Measurements from ENCODE around the gene TRAF6. TPM values are rescaled to one million over a fixed set of nuclear protein-coding genes. Genes with fewer than 3 reads are reported as not detected.
"Not testable (repeated sequence)": the region's sequence is repeated elsewhere in the genome, so short reads cannot be mapped to it uniquely, and the experiment has no call there.

TRAF6 gene, protein sequence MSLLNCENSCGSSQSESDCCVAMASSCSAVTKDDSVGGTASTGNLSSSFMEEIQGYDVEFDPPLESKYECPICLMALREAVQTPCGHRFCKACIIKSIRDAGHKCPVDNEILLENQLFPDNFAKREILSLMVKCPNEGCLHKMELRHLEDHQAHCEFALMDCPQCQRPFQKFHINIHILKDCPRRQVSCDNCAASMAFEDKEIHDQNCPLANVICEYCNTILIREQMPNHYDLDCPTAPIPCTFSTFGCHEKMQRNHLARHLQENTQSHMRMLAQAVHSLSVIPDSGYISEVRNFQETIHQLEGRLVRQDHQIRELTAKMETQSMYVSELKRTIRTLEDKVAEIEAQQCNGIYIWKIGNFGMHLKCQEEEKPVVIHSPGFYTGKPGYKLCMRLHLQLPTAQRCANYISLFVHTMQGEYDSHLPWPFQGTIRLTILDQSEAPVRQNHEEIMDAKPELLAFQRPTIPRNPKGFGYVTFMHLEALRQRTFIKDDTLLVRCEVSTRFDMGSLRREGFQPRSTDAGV
- 11.1 TPM for total RNA-seq
- long read RNA-seq, full-length matches to known transcripts = 17 of 19 reads
- long read RNA-seq, partial matches to known transcripts = 0 of 19 reads
- long read RNA-seq, other reads (novel, unspliced or antisense) = 2 of 19 reads

DNA sequence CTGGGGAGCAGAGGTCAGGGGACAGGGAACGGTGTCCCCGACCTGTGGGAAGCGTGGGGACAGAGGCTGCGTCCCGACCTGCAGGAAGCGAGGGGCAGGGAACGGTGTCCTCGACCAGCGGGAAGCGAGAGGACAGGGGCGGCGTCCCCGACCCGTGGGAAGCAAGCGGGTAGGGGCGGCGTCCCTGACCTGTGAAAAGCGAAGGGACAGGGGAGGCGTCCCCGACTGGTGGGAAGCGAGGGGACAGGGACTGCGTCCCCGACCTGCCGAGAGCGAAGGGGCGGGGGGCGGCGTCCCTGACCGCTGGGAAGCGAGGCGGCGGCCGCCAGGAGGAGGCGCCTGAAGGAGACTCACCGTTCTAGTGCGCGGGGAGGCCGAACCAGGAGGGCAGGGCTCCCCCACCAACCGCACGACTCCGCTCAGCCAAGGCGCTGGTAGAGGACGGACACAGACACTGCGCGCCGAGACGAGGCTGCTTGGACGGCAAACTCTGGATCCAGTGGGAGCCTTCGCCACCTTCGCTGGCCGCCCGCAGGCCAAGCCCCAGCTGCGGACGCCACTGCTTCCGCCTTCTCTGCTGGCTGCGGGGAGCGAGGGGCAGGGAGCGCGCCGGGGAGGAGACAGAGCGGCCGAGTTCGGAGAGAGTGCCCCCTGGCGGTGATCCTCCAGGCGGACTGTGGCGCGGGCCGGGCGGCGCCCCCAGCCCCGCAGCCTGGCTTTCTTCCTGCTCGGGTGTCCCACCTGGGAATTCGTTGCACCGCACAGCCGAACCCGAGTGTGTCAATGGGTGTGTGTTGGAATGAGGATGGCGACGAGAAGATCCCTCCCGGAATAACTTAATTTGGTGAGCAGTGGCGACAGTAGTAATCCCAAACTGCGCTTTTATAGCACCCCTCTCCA lies at the start of gene TRAF6:
TSS of gene TRAF6 (minus strand) at position 579 of the 900 bp plus-strand sequence. CDS start 8,757 bp downstream, outside the sequence.
- intact Hi-C loops (cut with DNase I) = no loop called here
- ATAC-seq (ENCODE audit: poor library complexity) = peak; percentile 98
- DNase-seq = peak; percentile 95

- DNase-seq (no peak), ATAC-seq (ENCODE audit: poor library complexity) (no peak)
- intact Hi-C loops (cut with DNase I) = no loop called here
Observed at GRCh38 chr11:36558571-36559413, 48.7 kb upstream of the TRAF6 start.

- intact Hi-C loops (cut with DNase I) = no loop called here
- ATAC-seq (ENCODE audit: poor library complexity) = no peak
- no peak for DNase-seq
Observed at GRCh38 chr11:36557991-36558390, 47.9 kb upstream of the TRAF6 start.

- ATAC-seq (ENCODE audit: poor library complexity); intact Hi-C loops (cut with DNase I); DNase-seq: not testable (repeated sequence)
Observed at GRCh38 chr11:36557390-36557789, 47.3 kb upstream of the TRAF6 start.

DNA sequence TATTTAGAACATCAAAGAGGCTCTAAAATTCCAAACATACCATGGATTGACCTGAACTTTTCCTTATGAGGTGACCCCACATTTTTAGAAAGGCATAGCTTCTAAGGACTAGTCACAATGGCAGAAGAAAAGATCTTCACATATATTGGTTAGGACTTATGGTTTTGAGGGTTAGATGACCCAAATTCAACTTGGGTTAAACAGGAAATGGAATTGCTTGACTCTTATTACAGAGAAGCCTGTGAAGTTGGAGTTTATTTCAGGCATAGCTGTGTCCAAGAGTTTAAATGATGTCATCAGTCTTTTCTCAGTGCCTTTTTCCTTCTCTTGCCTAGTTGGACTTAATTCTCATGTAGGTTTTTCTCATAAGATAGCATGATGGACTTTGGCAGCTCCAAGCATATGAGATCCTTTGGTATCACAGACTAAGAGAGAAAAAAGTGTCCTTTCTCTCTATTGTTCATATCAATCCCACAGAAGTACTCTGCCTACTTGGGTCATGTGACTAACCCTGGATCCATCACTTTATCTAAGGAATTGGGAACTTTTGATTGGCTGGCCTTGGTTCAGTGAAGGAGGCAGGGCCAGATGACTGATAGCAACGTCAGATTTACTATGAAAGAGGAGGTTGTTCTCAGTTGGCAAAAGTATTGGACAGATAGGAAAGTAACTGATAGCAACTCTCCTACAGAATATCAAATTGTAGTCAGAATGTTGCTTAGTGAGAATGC lies 40.5 kb upstream of the TRAF6 start:
- intact Hi-C loops (cut with DNase I) = no loop called here
- ATAC-seq (ENCODE audit: poor library complexity) (no peak), DNase-seq (no peak)

DNA sequence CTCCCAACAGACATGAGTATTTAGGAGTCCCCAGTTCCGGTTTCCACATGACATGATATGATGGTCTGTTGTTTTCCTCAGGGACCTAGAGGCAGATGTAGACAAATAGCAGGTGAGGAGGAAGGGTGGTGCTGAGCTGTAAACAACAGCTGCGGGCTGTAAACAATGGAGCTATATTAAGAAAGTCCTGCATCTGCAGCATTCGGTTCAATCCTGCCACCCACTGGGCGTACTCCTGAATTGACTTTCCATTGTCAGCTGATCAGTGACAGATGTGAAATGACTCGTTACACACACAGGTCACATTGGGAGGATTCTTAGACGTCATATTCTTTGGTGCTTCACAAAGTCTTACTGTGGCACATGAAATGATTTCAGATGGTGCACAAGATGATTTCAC lies 30.9 kb upstream of the TRAF6 start:
- ATAC-seq (ENCODE audit: poor library complexity) (peak; percentile 74), DNase-seq (no peak)
- intact Hi-C loops (cut with DNase I) = no loop called here

GRCh38 chr11:36534276-36534840 lies 24.3 kb upstream of the TRAF6 start:
- intact Hi-C loops (cut with DNase I) = no loop called here
- ATAC-seq (ENCODE audit: poor library complexity) (no peak), DNase-seq (no peak)

DNA sequence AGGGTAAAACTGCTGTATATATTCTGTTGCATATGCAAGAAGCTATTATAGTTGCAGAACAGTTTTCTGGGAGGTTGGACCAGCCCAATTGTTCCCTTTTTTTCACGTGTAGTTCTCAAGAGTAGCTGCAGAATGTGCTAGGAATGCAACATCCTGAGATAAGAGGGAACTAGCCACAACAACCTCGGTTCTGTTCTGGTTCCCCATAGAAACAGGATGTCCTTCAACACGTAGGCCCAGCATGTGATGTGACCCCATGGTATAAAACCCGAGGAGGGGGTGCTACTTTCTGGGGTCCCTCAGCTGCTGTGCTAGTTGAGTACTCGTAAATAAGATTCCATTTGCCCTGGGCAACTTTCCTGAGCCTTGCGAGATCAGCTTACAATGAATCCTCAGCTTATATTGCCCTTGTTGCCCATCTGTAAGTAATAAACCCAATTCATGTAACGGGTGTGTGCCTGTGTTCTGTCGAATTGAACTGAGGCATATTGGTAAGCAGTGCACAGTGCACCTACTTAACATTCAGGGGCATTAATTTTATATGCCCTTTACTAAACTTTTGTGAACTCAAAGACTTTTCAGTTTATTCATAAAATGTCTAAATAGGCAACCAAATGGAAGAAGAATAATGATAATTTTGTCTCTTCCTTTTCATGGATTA lies 23.0 kb upstream of the TRAF6 start:
- DNase-seq (no peak), ATAC-seq (ENCODE audit: poor library complexity) (no peak)
- intact Hi-C loops (cut with DNase I) = no loop called here

GRCh38 chr11:36530840-36531239 lies 20.8 kb upstream of the TRAF6 start:
- no peak for ATAC-seq (ENCODE audit: poor library complexity)
- intact Hi-C loops (cut with DNase I) = no loop called here
- DNase-seq = no peak

DNA sequence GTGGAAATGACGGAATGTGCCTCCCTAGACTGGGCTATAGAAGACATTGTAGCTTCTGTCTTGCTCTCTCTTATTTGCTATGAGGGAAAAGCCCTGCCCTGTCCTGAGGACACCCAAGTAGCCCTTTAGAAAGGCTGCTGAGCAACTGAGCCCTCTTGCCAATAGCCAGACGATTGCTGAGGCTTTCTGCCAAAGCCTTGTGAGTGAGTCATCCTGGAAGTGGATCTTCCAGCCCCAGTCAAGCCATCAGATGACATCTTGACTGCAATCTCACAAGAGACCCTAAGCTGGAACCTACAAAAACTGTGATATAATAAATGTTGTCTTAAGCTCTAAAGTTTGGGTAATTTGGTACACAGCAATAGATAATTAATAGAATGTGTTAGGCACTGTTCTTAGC lies 3.9 kb upstream of the TRAF6 start:
- ATAC-seq (ENCODE audit: poor library complexity) (no peak), DNase-seq (no peak)
- intact Hi-C loops (cut with DNase I) = no loop called here

DNA sequence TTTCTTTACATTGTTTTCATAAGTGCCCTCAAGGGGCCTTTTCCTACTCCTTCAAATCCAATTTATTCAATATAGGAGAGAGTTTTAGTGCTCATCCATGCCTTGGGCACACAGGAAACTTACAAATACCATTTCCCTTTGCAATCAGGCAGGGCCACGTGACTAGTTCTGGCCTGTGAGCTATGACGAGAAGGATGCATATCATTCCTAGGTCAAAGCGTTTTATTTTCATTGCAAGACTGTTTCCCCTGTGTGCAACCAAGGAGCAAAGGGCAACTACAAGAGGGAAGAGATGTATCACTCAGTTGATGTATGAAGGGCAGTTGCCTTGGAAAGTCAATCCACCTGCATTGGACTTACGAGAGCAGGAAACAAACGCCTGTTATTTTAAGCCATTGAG lies 1.9 kb upstream of the TRAF6 start:
- no peak for DNase-seq
- intact Hi-C loops (cut with DNase I) = no loop called here
- ATAC-seq (ENCODE audit: poor library complexity) = no peak

DNA sequence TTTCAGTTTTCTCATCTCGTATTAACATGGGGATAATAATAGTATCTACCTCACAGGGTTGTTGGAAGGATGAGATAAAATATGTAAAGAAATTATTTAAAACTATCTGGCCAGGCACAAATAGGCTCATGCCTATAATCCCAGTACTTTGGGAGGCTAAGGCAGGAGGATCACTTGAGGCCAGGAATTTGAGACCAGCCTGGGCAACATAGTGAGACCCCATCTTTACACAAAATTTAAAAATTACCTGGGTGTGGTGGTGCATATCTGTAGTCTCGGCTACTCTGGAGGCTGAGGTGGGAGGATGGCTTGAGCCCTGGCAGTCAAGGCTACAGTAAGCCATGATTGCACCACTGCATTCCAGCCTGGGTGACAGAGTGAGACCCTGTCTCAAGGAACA lies 990 bp upstream of the TRAF6 start:
- intact Hi-C loops (cut with DNase I); ATAC-seq (ENCODE audit: poor library complexity); DNase-seq: not testable (repeated sequence)

- ATAC-seq (ENCODE audit: poor library complexity) (peak; percentile 10), DNase-seq (no peak)
- intact Hi-C loops (cut with DNase I) = no loop called here
Observed at GRCh38 chr11:36510594-36510942, 496 bp upstream of the TRAF6 start.

- intact Hi-C loops (cut with DNase I) = no loop called here
- no peak for DNase-seq
- peak; percentile 39 for ATAC-seq (ENCODE audit: poor library complexity)
Observed at GRCh38 chr11:36509201-36509639, 852 bp downstream of the TRAF6 start.

DNA sequence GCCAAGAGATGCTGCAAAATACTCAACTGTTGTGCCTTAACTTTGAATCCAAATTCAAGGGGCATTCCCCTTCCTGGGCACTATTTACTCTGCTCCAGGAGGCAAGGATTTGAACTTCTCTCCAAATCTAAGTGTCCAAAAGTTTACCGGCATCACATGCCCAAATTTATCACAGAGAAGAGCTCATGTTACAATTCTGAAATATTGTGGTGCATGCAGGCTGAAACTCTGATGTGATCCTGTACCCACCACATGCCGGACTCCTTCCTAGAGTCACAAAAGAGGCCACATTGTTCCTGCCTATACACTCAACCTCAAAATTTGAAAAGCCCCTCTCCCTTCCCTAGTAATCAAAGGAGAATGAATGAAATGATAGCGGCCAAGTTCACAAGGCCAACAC lies 1.3 kb downstream of the TRAF6 start:
- ATAC-seq (ENCODE audit: poor library complexity) (no peak), DNase-seq (no peak)
- intact Hi-C loops (cut with DNase I) = no loop called here

GRCh38 chr11:36507824-36508489 lies 2.1 kb downstream of the TRAF6 start:
- DNase-seq = no peak
- intact Hi-C loops (cut with DNase I) = no loop called here
- no peak for ATAC-seq (ENCODE audit: poor library complexity)

GRCh38 chr11:36501236-36501635 lies 8.8 kb downstream of the TRAF6 start:
- DNase-seq (no peak), ATAC-seq (ENCODE audit: poor library complexity) (peak; percentile 69)
- intact Hi-C loops (cut with DNase I) = no loop called here
